PC-3 (cell line): ENCODE results near the gene SDK2. TPM values are rescaled to one million over a fixed set of nuclear protein-coding genes. Genes with fewer than 3 reads are reported as not detected.

Experiments used
- ATAC-seq: fragments of 200-7000 bp; cut with Tn5 transposase; 2 replicates; pipeline ENCODE4 v1.9.1; 2020; ENCODE audit warnings: mild to moderate bottlenecking, moderate library complexity
- BruUV-seq: library from RNA; stranded (reverse); fragments of 400-500 nt; replicated peaks from 2 replicates; lab custom pipeline; 2021; lab: Mats Ljungman, UMichigan
- CTCF ChIA-PET: fragments of 300-600 bp; sonication (Branson Sonifier 250); formaldehyde crosslinking; loops from one replicate; lab custom pipeline; 2022; ENCODE audit warnings: antibody characterized with exemption; lab: Charles Lee
- POLR2A ChIA-PET: fragments of 300-600 bp; sonication (Branson Sonifier 250); formaldehyde crosslinking; loops from one replicate; lab custom pipeline; 2022; ENCODE audit warnings: antibody characterized with exemption; ENCODE audit not compliant: unreplicated experiment; lab: Charles Lee
- DNase-seq: peaks from one replicate; pipeline ENCODE4 v3.0.0-alpha.2; 2015
- H2AFZ ChIP-seq: fragments of 300-600 bp; sonication (generic); 2 replicates; pipeline ENCODE4 v1.6.0; 2016; ENCODE audit warnings: antibody characterized with exemption, low read length
- H3F3A ChIP-seq: fragments of 300-600 bp; sonication (generic); one replicate; pipeline ENCODE4 v1.6.0; 2017; ENCODE audit warnings: antibody characterized with exemption, low read length, control low read depth, mild to moderate bottlenecking; ENCODE audit not compliant: unreplicated experiment
- H3K27ac ChIP-seq: fragments of 300-600 bp; sonication (generic); 2 replicates; pipeline ENCODE4 v1.5.1; 2016; ENCODE audit warnings: mild to moderate bottlenecking, low read length
- H3K27me3 ChIP-seq: fragments of 300-600 bp; sonication (generic); 2 replicates; pipeline ENCODE4 v1.6.1; 2016; ENCODE audit warnings: low read length, mixed read lengths
- H3K36me3 ChIP-seq: fragments of 300-600 bp; sonication (generic); 2 replicates; pipeline ENCODE4 v1.6.1; 2016; ENCODE audit warnings: low read depth, mixed run types, low read length, mixed read lengths
- H3K4me1 ChIP-seq: fragments of 300-600 bp; sonication (generic); 2 replicates; pipeline ENCODE4 v1.5.1; 2016; ENCODE audit warnings: low read length; ENCODE audit not compliant: insufficient read depth
- H3K4me2 ChIP-seq: fragments of 300-600 bp; sonication (generic); 2 replicates; pipeline ENCODE4 v1.6.0; 2016; ENCODE audit warnings: low read length
- H3K4me3 ChIP-seq: fragments of 300-600 bp; sonication (generic); 2 replicates; pipeline ENCODE4 v1.5.1; 2016; ENCODE audit warnings: mild to moderate bottlenecking, low read length, mixed read lengths
- H3K79me2 ChIP-seq: fragments of 300-600 bp; sonication (generic); 2 replicates; pipeline ENCODE4 v1.6.1; 2017; ENCODE audit warnings: low read length, mixed read lengths
- H3K9ac ChIP-seq: fragments of 300-600 bp; sonication (generic); 2 replicates; pipeline ENCODE4 v1.6.0; 2016; ENCODE audit warnings: mild to moderate bottlenecking, low read length
- H3K9me2 ChIP-seq: fragments of 300-600 bp; sonication (generic); replicated peaks from 2 replicates; pipeline ENCODE4 v1.6.1; 2016; ENCODE audit warnings: mixed run types, low read length, mixed read lengths
- H3K9me3 ChIP-seq: fragments of 300-600 bp; sonication (generic); 2 replicates; pipeline ENCODE4 v1.6.1; 2016; ENCODE audit warnings: low read length, mixed read lengths
- H4K20me1 ChIP-seq: fragments of 300-600 bp; sonication (generic); 2 replicates; pipeline ENCODE4 v1.6.1; 2016; ENCODE audit warnings: low read length, mixed read lengths
- CTCF ChIP-seq: fragments of 300-600 bp; sonication (generic); conservative IDR thresholded peaks from 2 replicates; pipeline ENCODE4 v1.5.1; 2017; ENCODE audit warnings: antibody characterized with exemption, low read depth, mild to moderate bottlenecking, low read length
- EZH2 ChIP-seq: fragments of 300-600 bp; sonication (generic); IDR thresholded peaks from one replicate; pipeline ENCODE4 v1.6.1; 2017; ENCODE audit warnings: antibody characterized with exemption, mild to moderate bottlenecking, low read length; ENCODE audit not compliant: unreplicated experiment
- EZH2phosphoT487 ChIP-seq: fragments of 300-600 bp; sonication (generic); IDR thresholded peaks from 2 replicates; pipeline ENCODE4 v1.6.1; 2018; ENCODE audit warnings: mild to moderate bottlenecking, antibody characterized with exemption, low read length, borderline replicate concordance
- intact Hi-C: fragments of 100-400 bp; cut with micrococcal nuclease; formaldehyde crosslinking; loops from 2 replicates; pipeline ENCODE4 v1.9.0; 2023
- total RNA-seq: library from RNA; depleted of rRNA; stranded (reverse); fragments of >200 nt; gene quantifications from 2 replicates; pipeline ENCODE4 v1.2.3, GENCODE V29; 2014

Gene SDK2
- total RNA-seq, 1 experiment from 2014 or later: 0.07 TPM

DNA sequence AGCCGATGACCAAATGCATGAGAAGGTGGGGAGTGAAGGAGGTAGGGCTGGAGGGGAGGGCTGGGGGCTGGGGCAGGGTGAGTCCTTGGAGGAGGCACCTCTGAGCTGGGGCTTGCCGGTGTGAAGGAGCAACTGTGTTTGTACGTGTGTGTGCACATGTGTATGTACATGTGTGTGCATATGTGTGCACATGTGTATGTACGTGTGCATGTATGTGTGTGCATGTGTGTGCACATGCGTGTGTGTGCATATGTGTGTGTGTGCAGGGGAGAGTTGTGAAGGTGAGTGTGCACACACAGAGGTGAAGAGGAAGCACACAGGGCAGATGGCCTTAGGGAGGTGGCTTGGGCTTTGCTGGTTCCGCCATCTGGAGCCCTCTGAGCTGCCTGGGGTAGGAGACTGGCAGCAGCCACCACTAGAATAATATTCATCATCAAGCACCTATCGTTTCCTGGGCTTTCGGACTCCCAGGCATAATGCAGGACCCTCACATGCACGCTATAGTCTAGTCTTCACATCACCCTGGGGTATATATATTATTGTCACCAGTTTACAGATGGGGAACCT lies 211.5 kb downstream of the SDK2 start:
- no peak overlapping the region for H3K9ac ChIP-seq
- H3K4me2 ChIP-seq: no peak overlapping the region
- no peaks in the 10 kb centered on the region for H3K36me3 ChIP-seq
- no peak overlapping the region for H3K4me3 ChIP-seq
- no peaks in the 10 kb centered on the region; the same call in 1 of the 2 replicates for H3K4me1 ChIP-seq
- POLR2A ChIA-PET: no interaction called here
- H3K9me3 ChIP-seq: no peaks in the 10 kb centered on the region
- H4K20me1 ChIP-seq: no peaks in the 10 kb centered on the region
- intact Hi-C loops: no loop called here
- H3K79me2 ChIP-seq: no peaks in the 10 kb centered on the region
- H2AFZ ChIP-seq: no peak overlapping the region
- no peak for ATAC-seq
- no peak for DNase-seq
- H3F3A ChIP-seq: no peaks in the 10 kb centered on the region
- TF ChIP-seq EZH2phosphoT487: no peak
- no peak for TF ChIP-seq EZH2
- no peak for TF ChIP-seq CTCF
- H3K9me2 ChIP-seq: no peaks in the 10 kb centered on the region
- no TSS peak for BruUV-seq
- CTCF ChIA-PET: interaction anchor here (0.7 kb wide), 1 partner anchor 53 kb away, joined by 3 read pairs; no protein-coding TSS in a partner anchor
- H3K27me3 ChIP-seq: 0 out of 2 replicates have a peak, but pooled peaks cover 10% of the 10 kb centered on the region
- H3K27ac ChIP-seq: no peak overlapping the region

- Histone ChIP-seq H3K4me2 (0 out of 2 replicates have a peak overlapping the region, but pooled peaks have one; percentile 7), H2AFZ (no peak overlapping the region), H3K27me3 (0 out of 2 replicates have a peak, but pooled peaks cover 5% of the 10 kb centered on the region), H3K9me2 (no peaks in the 10 kb centered on the region), H3K9me3 (no peaks in the 10 kb centered on the region), H3K4me3 (no peak overlapping the region), H3K36me3 (no peaks in the 10 kb centered on the region), H4K20me1 (no peaks in the 10 kb centered on the region), H3K4me1 (peaks cover 4% of the 10 kb centered on the region; the same call in 1 of the 2 replicates), H3K9ac (no peak overlapping the region), H3K27ac (no peak overlapping the region), H3F3A (no peaks in the 10 kb centered on the region), H3K79me2 (no peaks in the 10 kb centered on the region)
- POLR2A ChIA-PET: interaction anchor here (0.6 kb wide), 2 partner anchors 12 to 42 kb away, joined by 3 read pairs; no protein-coding TSS in a partner anchor
- CTCF ChIA-PET: no interaction called here
- BruUV-seq: no TSS peak
- TF ChIP-seq CTCF (no peak), EZH2 (no peak), EZH2phosphoT487 (no peak)
- DNase-seq: peak; percentile 46
- peak; percentile 19; the same call in 1 of the 2 replicates for ATAC-seq
- intact Hi-C loops: no loop called here
These were observed 212.6 kb downstream of the SDK2 start for GRCh38 chr17:73431401-73432205.
